ENCODE data around the gene PHACTR3.

PHACTR3 gene

DNA sequence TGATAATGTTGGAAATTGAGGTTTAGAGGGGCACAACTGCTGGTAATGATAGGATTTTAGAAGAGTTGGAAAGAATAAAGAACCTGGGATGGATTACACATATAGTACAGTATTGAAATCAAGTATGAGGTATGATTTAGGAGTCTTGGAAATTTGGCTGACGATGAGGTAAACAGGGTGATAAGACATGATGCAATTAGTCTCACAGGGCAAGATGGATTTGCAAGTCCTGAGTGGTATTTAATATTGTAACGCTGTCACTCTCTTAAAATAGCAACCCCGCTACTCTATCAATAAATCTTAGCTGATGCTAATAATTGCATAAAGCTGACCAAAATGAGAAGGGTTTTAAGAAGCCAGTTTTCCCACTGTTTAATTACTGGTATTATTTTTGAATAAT lies 258.7 kb downstream of the PHACTR3 start:
- H3K4me2 ChIP-seq (ENCODE audit: low read length): no peak overlapping the region
- H3K9me3 ChIP-seq (ENCODE audit: low read length): no peaks in the 10 kb centered on the region
- H3K9ac ChIP-seq (ENCODE audit: low read length): no peak overlapping the region
- no peaks in the 10 kb centered on the region for H4K20me1 ChIP-seq (ENCODE audit: insufficient read depth, low read length)
- H3K27ac ChIP-seq (ENCODE audit: low read depth, low read length, poor library complexity, severe bottlenecking): no peak overlapping the region
- no peaks in the 10 kb centered on the region for H3K4me1 ChIP-seq (ENCODE audit: insufficient read depth, low read length, severe bottlenecking)
- 0 out of 2 replicates have a peak, but pooled peaks cover 11% of the 10 kb centered on the region for H3K27me3 ChIP-seq (ENCODE audit: insufficient read depth, low read length)
- no peaks in the 10 kb centered on the region for H3F3A ChIP-seq (ENCODE audit: insufficient read depth, low read length)
- H3K36me3 ChIP-seq (ENCODE audit: insufficient read depth, low read length): no peaks in the 10 kb centered on the region
- TF ChIP-seq EZH2 (IDR thresholded peaks at IDR 0.05; ENCODE audit: borderline replicate concordance, low read length): no peak
- TF ChIP-seq, protein P1, sequence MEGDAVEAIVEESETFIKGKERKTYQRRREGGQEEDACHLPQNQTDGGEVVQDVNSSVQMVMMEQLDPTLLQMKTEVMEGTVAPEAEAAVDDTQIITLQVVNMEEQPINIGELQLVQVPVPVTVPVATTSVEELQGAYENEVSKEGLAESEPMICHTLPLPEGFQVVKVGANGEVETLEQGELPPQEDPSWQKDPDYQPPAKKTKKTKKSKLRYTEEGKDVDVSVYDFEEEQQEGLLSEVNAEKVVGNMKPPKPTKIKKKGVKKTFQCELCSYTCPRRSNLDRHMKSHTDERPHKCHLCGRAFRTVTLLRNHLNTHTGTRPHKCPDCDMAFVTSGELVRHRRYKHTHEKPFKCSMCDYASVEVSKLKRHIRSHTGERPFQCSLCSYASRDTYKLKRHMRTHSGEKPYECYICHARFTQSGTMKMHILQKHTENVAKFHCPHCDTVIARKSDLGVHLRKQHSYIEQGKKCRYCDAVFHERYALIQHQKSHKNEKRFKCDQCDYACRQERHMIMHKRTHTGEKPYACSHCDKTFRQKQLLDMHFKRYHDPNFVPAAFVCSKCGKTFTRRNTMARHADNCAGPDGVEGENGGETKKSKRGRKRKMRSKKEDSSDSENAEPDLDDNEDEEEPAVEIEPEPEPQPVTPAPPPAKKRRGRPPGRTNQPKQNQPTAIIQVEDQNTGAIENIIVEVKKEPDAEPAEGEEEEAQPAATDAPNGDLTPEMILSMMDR (IDR thresholded peaks at IDR 0.05; ENCODE audit: low read length): no peak
- H2AFZ ChIP-seq (ENCODE audit: low read length): no peak overlapping the region
- H3K79me2 ChIP-seq (ENCODE audit: insufficient read depth, low read length): no peaks in the 10 kb centered on the region
- H3K9me2 ChIP-seq (ENCODE audit: low read depth, low read length): no peaks in the 10 kb centered on the region
- no peak overlapping the region for H3K4me3 ChIP-seq (ENCODE audit: low read depth, low read length, poor library complexity, severe bottlenecking)

DNA sequence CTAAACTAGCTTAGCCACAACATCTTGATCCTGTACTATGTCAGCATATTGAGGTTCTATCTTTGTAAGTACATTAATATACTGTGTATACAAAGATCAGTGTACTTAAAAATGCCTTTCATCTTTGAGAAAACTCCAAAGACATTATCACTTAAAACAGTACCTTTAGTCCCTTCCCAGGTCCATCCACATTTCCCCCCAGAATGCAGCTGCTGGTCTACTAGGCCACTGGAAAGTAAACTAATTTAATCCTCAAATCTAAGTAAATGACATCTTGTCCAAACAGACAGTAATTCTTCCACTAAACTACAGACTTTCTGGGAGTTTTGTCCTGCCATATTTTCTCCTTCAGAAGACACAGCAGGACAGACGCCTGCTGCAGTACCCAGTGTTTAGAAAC lies 260.4 kb downstream of the PHACTR3 start:
- Histone ChIP-seq H3K79me2 (ENCODE audit: insufficient read depth, low read length) (no peaks in the 10 kb centered on the region), H3K4me1 (ENCODE audit: insufficient read depth, low read length, severe bottlenecking) (no peaks in the 10 kb centered on the region), H3K9ac (ENCODE audit: low read length) (no peak overlapping the region), H4K20me1 (ENCODE audit: insufficient read depth, low read length) (no peaks in the 10 kb centered on the region), H2AFZ (ENCODE audit: low read length) (no peak overlapping the region), H3K4me3 (ENCODE audit: low read depth, low read length, poor library complexity, severe bottlenecking) (no peak overlapping the region), H3K27ac (ENCODE audit: low read depth, low read length, poor library complexity, severe bottlenecking) (no peak overlapping the region), H3K4me2 (ENCODE audit: low read length) (no peak overlapping the region), H3K27me3 (ENCODE audit: insufficient read depth, low read length) (0 out of 2 replicates have a peak, but pooled peaks cover 7% of the 10 kb centered on the region), H3K9me2 (ENCODE audit: low read depth, low read length) (no peaks in the 10 kb centered on the region), H3F3A (ENCODE audit: insufficient read depth, low read length) (no peaks in the 10 kb centered on the region), H3K36me3 (ENCODE audit: insufficient read depth, low read length) (no peaks in the 10 kb centered on the region), H3K9me3 (ENCODE audit: low read length) (no peaks in the 10 kb centered on the region)
- no peak for TF ChIP-seq EZH2 (IDR thresholded peaks at IDR 0.05; ENCODE audit: borderline replicate concordance, low read length)
- TF ChIP-seq, protein P1 (IDR thresholded peaks at IDR 0.05; ENCODE audit: low read length): no peak

DNA sequence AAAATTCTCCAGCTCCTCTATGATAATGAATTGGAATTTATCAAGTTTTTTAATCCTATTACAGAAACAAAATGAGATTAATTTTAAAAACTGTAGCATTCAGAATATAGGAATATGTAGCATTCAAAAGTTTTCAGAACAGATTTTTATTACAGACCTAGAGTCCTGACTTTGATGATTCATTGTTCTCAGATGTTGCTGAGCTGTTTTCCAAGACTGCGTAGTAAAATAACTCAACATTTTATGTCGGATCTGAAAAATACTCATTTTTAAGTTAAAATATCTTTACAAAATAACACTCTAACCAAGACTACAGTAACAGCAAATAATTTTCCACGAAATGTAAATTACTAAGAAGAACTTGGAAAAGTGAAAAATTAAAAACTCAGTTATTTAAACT lies 262.0 kb downstream of the PHACTR3 start:
- Histone ChIP-seq H3F3A (ENCODE audit: insufficient read depth, low read length) (no peaks in the 10 kb centered on the region), H3K27ac (ENCODE audit: low read depth, low read length, poor library complexity, severe bottlenecking) (no peak overlapping the region), H2AFZ (ENCODE audit: low read length) (no peak overlapping the region), H3K9me3 (ENCODE audit: low read length) (no peaks in the 10 kb centered on the region), H3K79me2 (ENCODE audit: insufficient read depth, low read length) (no peaks in the 10 kb centered on the region), H4K20me1 (ENCODE audit: insufficient read depth, low read length) (no peaks in the 10 kb centered on the region), H3K9ac (ENCODE audit: low read length) (no peak overlapping the region), H3K4me3 (ENCODE audit: low read depth, low read length, poor library complexity, severe bottlenecking) (no peak overlapping the region), H3K4me2 (ENCODE audit: low read length) (no peak overlapping the region), H3K9me2 (ENCODE audit: low read depth, low read length) (no peaks in the 10 kb centered on the region), H3K4me1 (ENCODE audit: insufficient read depth, low read length, severe bottlenecking) (no peaks in the 10 kb centered on the region), H3K36me3 (ENCODE audit: insufficient read depth, low read length) (no peaks in the 10 kb centered on the region), H3K27me3 (ENCODE audit: insufficient read depth, low read length) (0 out of 2 replicates have a peak, but pooled peaks cover 1% of the 10 kb centered on the region)
- TF ChIP-seq, protein P1 (IDR thresholded peaks at IDR 0.05; ENCODE audit: low read length): no peak
- no peak for TF ChIP-seq EZH2 (IDR thresholded peaks at IDR 0.05; ENCODE audit: borderline replicate concordance, low read length)

Data from OCI-LY1 (cell line).